Ishikawa (cell line): ENCODE data around the gene LCP1.

ENCODE experiments used
- CEBPB ChIP-seq: IDR thresholded peaks from 2 replicates; pipeline ENCODE4 v1.6.1; 2012
- CREB1 ChIP-seq: IDR thresholded peaks from 2 replicates; pipeline ENCODE4 v1.6.1; 2012; ENCODE audit warnings: low read depth
- EGR1 ChIP-seq: IDR thresholded peaks from 2 replicates; pipeline ENCODE4 v1.6.1; 2012
- EP300 ChIP-seq: IDR thresholded peaks from 2 replicates; pipeline ENCODE4 v1.6.1; 2012; ENCODE audit warnings: borderline replicate concordance
- FOXM1 ChIP-seq: IDR thresholded peaks from 2 replicates; pipeline ENCODE4 v1.6.1; 2012; ENCODE audit warnings: low read depth, borderline replicate concordance
- MAX ChIP-seq: IDR thresholded peaks from 2 replicates; pipeline ENCODE4 v1.6.1; 2012
- NFIC ChIP-seq: IDR thresholded peaks from 2 replicates; pipeline ENCODE4 v1.6.1; 2012
- RAD21 ChIP-seq: IDR thresholded peaks from 2 replicates; pipeline ENCODE4 v1.6.1; 2012; ENCODE audit warnings: low read depth
- REST ChIP-seq: IDR thresholded peaks from 2 replicates; pipeline ENCODE4 v1.6.1; 2012; ENCODE audit warnings: low read depth, mild to moderate bottlenecking
- TAF1 ChIP-seq: IDR thresholded peaks from 2 replicates; pipeline ENCODE4 v1.6.1; 2012; ENCODE audit warnings: low read depth, mild to moderate bottlenecking
- TCF12 ChIP-seq: IDR thresholded peaks from 2 replicates; pipeline ENCODE4 v1.6.1; 2012; ENCODE audit warnings: low read depth
- TEAD4 ChIP-seq: IDR thresholded peaks from 2 replicates; pipeline ENCODE4 v1.6.1; 2012
- USF1 ChIP-seq: IDR thresholded peaks from 2 replicates; pipeline ENCODE4 v1.6.1; 2012
- YY1 ChIP-seq: IDR thresholded peaks from 2 replicates; pipeline ENCODE4 v1.6.1; 2012; ENCODE audit warnings: low read depth
- ZBTB7A ChIP-seq: IDR thresholded peaks from 2 replicates; pipeline ENCODE4 v1.6.1; 2012; ENCODE audit warnings: low read depth

LCP1 gene

GRCh38 chr13:46124531-46124966 lies 57.4 kb downstream of the LCP1 start:
- TF ChIP-seq RAD21 (no peak), TAF1 (no peak), YY1 (no peak)

- no peak for TF ChIP-seq CEBPB
Measured at GRCh38 chr13:46122304-46122703, 59.7 kb downstream of the LCP1 start.

GRCh38 chr13:46121597-46122163 lies 60.3 kb downstream of the LCP1 start:
- TF ChIP-seq TCF12 (no peak), EGR1 (no peak), FOXM1 (no peak), EP300 (no peak), TAF1 (no peak), ZBTB7A (no peak), CREB1 (no peak), REST (no peak), MAX (no peak), RAD21 (no peak), CEBPB (no peak), USF1 (no peak), TEAD4 (no peak), YY1 (no peak), NFIC (no peak)

GRCh38 chr13:46121033-46121432 lies 60.9 kb downstream of the LCP1 start:
- TF ChIP-seq TAF1, result no peak
- TF ChIP-seq RAD21, result no peak
- no peak for TF ChIP-seq ZBTB7A
- TF ChIP-seq NFIC, result no peak
- no peak for TF ChIP-seq MAX
- TF ChIP-seq TEAD4, result no peak
- no peak for TF ChIP-seq TCF12
- no peak for TF ChIP-seq FOXM1
- TF ChIP-seq USF1, result no peak
- TF ChIP-seq EGR1, result no peak
- no peak for TF ChIP-seq CEBPB
- no peak for TF ChIP-seq EP300
- TF ChIP-seq YY1, result no peak
- TF ChIP-seq REST, result no peak
- TF ChIP-seq CREB1, result no peak

- TF ChIP-seq REST, result no peak
- no peak for TF ChIP-seq MAX
- TF ChIP-seq EP300, result no peak
- TF ChIP-seq ZBTB7A, result no peak
- TF ChIP-seq TEAD4, result 0 out of 2 replicates have a peak, but pooled peaks have one; percentile 5
- TF ChIP-seq NFIC, result peak; percentile 82
- no peak for TF ChIP-seq FOXM1
- TF ChIP-seq TCF12, result no peak
Measured at GRCh38 chr13:46119883-46120614, 61.9 kb downstream of the LCP1 start.
